Neural crest cell (in vitro differentiated cells): ENCODE data around the gene DEAF1. TPM values are rescaled to one million over a fixed set of nuclear protein-coding genes. Genes with fewer than 3 reads are reported as not detected.
A peak's percentile ranks its signal among the peaks of the same experiment; 100 is the strongest.

Source experiments
- DNase-seq: peaks from one replicate; pipeline ENCODE4 v3.0.0; 2021; ENCODE audit warnings: low read depth, mixed read lengths, low spot score
- H3K27ac Mint-ChIP-seq: one replicate; pipeline ENCODE4 v1.8.0; 2021; ENCODE audit warnings: mild to moderate bottlenecking, mixed read lengths; ENCODE audit not compliant: unreplicated experiment
- H3K27me3 Mint-ChIP-seq: 2 replicates; pipeline ENCODE4 v1.8.0; 2021; ENCODE audit warnings: low read depth, mild to moderate bottlenecking, mixed read lengths
- H3K36me3 Mint-ChIP-seq: 2 replicates; pipeline ENCODE4 v1.8.0; 2021; ENCODE audit warnings: low read depth, mild to moderate bottlenecking, mixed read lengths
- H3K4me1 Mint-ChIP-seq: 2 replicates; pipeline ENCODE4 v1.8.0; 2021; ENCODE audit warnings: mixed read lengths
- H3K4me3 Mint-ChIP-seq: one replicate; pipeline ENCODE4 v1.8.0; 2021; ENCODE audit warnings: mild to moderate bottlenecking, mixed read lengths
- H3K9me3 Mint-ChIP-seq: 2 replicates; pipeline ENCODE4 v1.8.0; 2021; ENCODE audit warnings: mixed read lengths
- total RNA-seq: library from RNA; stranded (reverse); gene quantifications from 2 replicates; pipeline ENCODE4 v1.2.1, GENCODE V29; 2021
- TF ChIP-seq, protein P1 (sequence below): fragments of 200-600 bp; sonication (generic); conservative IDR thresholded peaks from 2 replicates; pipeline ENCODE4 v1.5.0; 2021; ENCODE audit warnings: antibody characterized with exemption, mild to moderate bottlenecking

DEAF1 gene
- total RNA-seq, 1 donor from 2014 or later: 60.9 TPM

- Mint-ChIP-seq H3K27ac (no peak overlapping the region), H3K4me3 (no peak overlapping the region), H3K9me3 (no peaks in the 10 kb centered on the region), H3K27me3 (no peaks in the 10 kb centered on the region), H3K4me1 (no peaks in the 10 kb centered on the region), H3K36me3 (peaks cover 10% of the 10 kb centered on the region)
- DNase-seq: no peak
- TF ChIP-seq, protein P1, sequence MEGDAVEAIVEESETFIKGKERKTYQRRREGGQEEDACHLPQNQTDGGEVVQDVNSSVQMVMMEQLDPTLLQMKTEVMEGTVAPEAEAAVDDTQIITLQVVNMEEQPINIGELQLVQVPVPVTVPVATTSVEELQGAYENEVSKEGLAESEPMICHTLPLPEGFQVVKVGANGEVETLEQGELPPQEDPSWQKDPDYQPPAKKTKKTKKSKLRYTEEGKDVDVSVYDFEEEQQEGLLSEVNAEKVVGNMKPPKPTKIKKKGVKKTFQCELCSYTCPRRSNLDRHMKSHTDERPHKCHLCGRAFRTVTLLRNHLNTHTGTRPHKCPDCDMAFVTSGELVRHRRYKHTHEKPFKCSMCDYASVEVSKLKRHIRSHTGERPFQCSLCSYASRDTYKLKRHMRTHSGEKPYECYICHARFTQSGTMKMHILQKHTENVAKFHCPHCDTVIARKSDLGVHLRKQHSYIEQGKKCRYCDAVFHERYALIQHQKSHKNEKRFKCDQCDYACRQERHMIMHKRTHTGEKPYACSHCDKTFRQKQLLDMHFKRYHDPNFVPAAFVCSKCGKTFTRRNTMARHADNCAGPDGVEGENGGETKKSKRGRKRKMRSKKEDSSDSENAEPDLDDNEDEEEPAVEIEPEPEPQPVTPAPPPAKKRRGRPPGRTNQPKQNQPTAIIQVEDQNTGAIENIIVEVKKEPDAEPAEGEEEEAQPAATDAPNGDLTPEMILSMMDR: no peak
Observed at GRCh38 chr11:601573-602245, 93.3 kb downstream of the DEAF1 start.

GRCh38 chr11:598005-598680, 96.9 kb downstream of the DEAF1 start:
- no peaks in the 10 kb centered on the region for H3K27me3 Mint-ChIP-seq
- peaks cover 7% of the 10 kb centered on the region for H3K36me3 Mint-ChIP-seq
- TF ChIP-seq, protein P1: no peak
- no peak overlapping the region for H3K27ac Mint-ChIP-seq
- no peak for DNase-seq
- H3K4me3 Mint-ChIP-seq: no peak overlapping the region
- H3K4me1 Mint-ChIP-seq: no peaks in the 10 kb centered on the region
- H3K9me3 Mint-ChIP-seq: no peaks in the 10 kb centered on the region

GRCh38 chr11:597166-597725, 97.8 kb downstream of the DEAF1 start:
- H3K9me3 Mint-ChIP-seq: no peaks in the 10 kb centered on the region
- no peaks in the 10 kb centered on the region for H3K4me1 Mint-ChIP-seq
- no peak overlapping the region for H3K4me3 Mint-ChIP-seq
- no peaks in the 10 kb centered on the region for H3K27me3 Mint-ChIP-seq
- TF ChIP-seq, protein P1: peak; percentile 39
- no peak for DNase-seq
- no peak overlapping the region for H3K27ac Mint-ChIP-seq
- H3K36me3 Mint-ChIP-seq: peaks cover 9% of the 10 kb centered on the region

DNA sequence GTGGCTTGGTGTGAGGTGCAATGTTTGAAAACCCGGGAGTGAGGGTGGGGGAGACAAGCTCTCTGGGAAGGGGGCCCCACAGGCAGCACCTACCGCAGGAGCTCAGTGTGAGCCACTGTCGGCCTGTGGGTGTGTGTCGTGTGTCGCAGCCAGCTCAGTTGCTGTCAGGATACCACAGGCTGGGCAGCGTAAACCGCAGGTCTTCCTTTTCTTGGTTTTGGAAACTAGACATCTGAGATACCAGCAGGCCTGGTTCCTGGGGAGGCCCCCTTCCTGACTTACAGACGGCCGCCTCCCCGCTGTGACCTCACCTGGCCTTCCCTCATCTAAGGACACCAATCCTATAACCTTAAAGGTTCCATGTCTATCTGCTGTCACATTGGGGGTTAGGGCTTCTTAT, 98.6 kb downstream of the DEAF1 start:
- no peak for DNase-seq
- Mint-ChIP-seq H3K9me3 (no peaks in the 10 kb centered on the region), H3K27ac (peak overlapping the region; percentile 71), H3K4me3 (no peak overlapping the region), H3K36me3 (peaks cover 8% of the 10 kb centered on the region), H3K4me1 (no peaks in the 10 kb centered on the region), H3K27me3 (no peaks in the 10 kb centered on the region)
- TF ChIP-seq, protein P1: no peak

- H3K27me3 Mint-ChIP-seq: no peaks in the 10 kb centered on the region
- no peaks in the 10 kb centered on the region for H3K4me1 Mint-ChIP-seq
- H3K36me3 Mint-ChIP-seq: peaks cover 7% of the 10 kb centered on the region
- TF ChIP-seq, protein P1: no peak
- no peak for DNase-seq
- H3K4me3 Mint-ChIP-seq: no peak overlapping the region
- H3K27ac Mint-ChIP-seq: no peak overlapping the region
- H3K9me3 Mint-ChIP-seq: no peaks in the 10 kb centered on the region
Observed at GRCh38 chr11:595400-595799, 99.6 kb downstream of the DEAF1 start.

Other genes starting within 250 kb of the DEAF1 start
- gene PTDSS2, start 244.9 kb downstream of the DEAF1 start, total RNA-seq: 51.2 and 52.4 TPM in 2 replicates
- gene RNH1, start 188.0 kb downstream of the DEAF1 start, total RNA-seq: 69.2 and 71.1 TPM in 2 replicates
- 90.6 and 93.5 TPM in 2 replicates for gene HRAS, start 159.6 kb downstream of the DEAF1 start, total RNA-seq
- 2.1 and 2.4 TPM in 2 replicates for gene LRRC56, start 157.7 kb downstream of the DEAF1 start, total RNA-seq
- 1.8 and 2.2 TPM in 2 replicates for gene LMNTD2, start 134.5 kb downstream of the DEAF1 start, total RNA-seq
- 7.3 and 7.4 TPM in 2 replicates for gene RASSF7, start 134.3 kb downstream of the DEAF1 start, total RNA-seq
- 52.3 TPM in 2 replicates for gene PHRF1, start 118.8 kb downstream of the DEAF1 start, total RNA-seq
- gene IRF7, start 79.3 kb downstream of the DEAF1 start, total RNA-seq: 10.2 and 11.4 TPM in 2 replicates
- gene CDHR5, start 70.3 kb downstream of the DEAF1 start, total RNA-seq: not detected in 2 replicates
- gene SCT, start 68.0 kb downstream of the DEAF1 start, total RNA-seq: not detected in 2 replicates
- 0.30 and 0.63 TPM in 2 replicates for gene DRD4, start 58.0 kb downstream of the DEAF1 start, total RNA-seq
- 19.9 and 26.8 TPM in 2 replicates for gene TMEM80, start 594 bp upstream of the DEAF1 start, total RNA-seq
- gene EPS8L2, start 11.0 kb upstream of the DEAF1 start, total RNA-seq: 2.6 and 3.9 TPM in 2 replicates
- 154 and 163 TPM in 2 replicates for gene TALDO1, start 52.2 kb upstream of the DEAF1 start, total RNA-seq
- gene GATD1, start 82.3 kb upstream of the DEAF1 start, total RNA-seq: 93.6 and 94.9 TPM in 2 replicates
- gene CEND1, start 94.9 kb upstream of the DEAF1 start, total RNA-seq: 1.0 and 1.2 TPM in 2 replicates
- 53.4 and 54.6 TPM in 2 replicates for gene SLC25A22, start 103.1 kb upstream of the DEAF1 start, total RNA-seq
- 30.7 and 37.9 TPM in 2 replicates for gene PIDD1, start 110.0 kb upstream of the DEAF1 start, total RNA-seq
- gene RPLP2, start 114.7 kb upstream of the DEAF1 start, total RNA-seq: 1,810 and 1,830 TPM in 2 replicates
- 27.0 and 34.5 TPM in 2 replicates for gene PNPLA2, start 123.7 kb upstream of the DEAF1 start, total RNA-seq
- gene CRACR2B, start 132.7 kb upstream of the DEAF1 start, total RNA-seq: 1.6 and 2.7 TPM in 2 replicates
- gene CD151, start 137.7 kb upstream of the DEAF1 start, total RNA-seq: 101 and 108 TPM in 2 replicates
- gene POLR2L, start 147.3 kb upstream of the DEAF1 start, total RNA-seq: 128 and 134 TPM in 2 replicates
- gene TSPAN4, start 147.6 kb upstream of the DEAF1 start, total RNA-seq: 40.0 and 40.2 TPM in 2 replicates
- 81.8 and 82.4 TPM in 2 replicates for gene CHID1, start 215.6 kb upstream of the DEAF1 start, total RNA-seq
- gene AP2A2, start 230.6 kb upstream of the DEAF1 start, total RNA-seq: 75.5 and 78.1 TPM in 2 replicates